LoVo (cell line): ENCODE measurements around the gene MT2A.

ENCODE experiments used
- DNase-seq: peaks from one replicate; pipeline ENCODE4 v3.0.0-alpha.2; 2016; ENCODE audit warnings: low spot score

MT2A gene

GRCh38 chr16:56600398-56600999 lies 7.9 kb upstream of the MT2A start:
- DNase-seq = peak; percentile 38

- DNase-seq = no peak
These were observed 7.1 kb upstream of the MT2A start for GRCh38 chr16:56601325-56601724.

GRCh38 chr16:56603589-56603988 lies 4.8 kb upstream of the MT2A start:
- no peak for DNase-seq

GRCh38 chr16:56604966-56605365 lies 3.4 kb upstream of the MT2A start:
- no peak for DNase-seq

- DNase-seq = no peak
These were observed 2.9 kb upstream of the MT2A start for GRCh38 chr16:56605475-56605874.

GRCh38 chr16:56606071-56606475 lies 2.3 kb upstream of the MT2A start:
- no peak for DNase-seq

GRCh38 chr16:56606476-56607108 lies 1.8 kb upstream of the MT2A start:
- no peak for DNase-seq

GRCh38 chr16:56607109-56607618 lies 1.2 kb upstream of the MT2A start:
- DNase-seq = no peak

- DNase-seq = no peak
These were observed 725 bp upstream of the MT2A start for GRCh38 chr16:56607675-56608042.

GRCh38 chr16:56608876-56609462 lies 585 bp downstream of the MT2A start:
- DNase-seq = no peak

- DNase-seq = no peak
These were observed 1.1 kb downstream of the MT2A start for GRCh38 chr16:56609463-56609921.

- DNase-seq = no peak
These were observed 1.7 kb downstream of the MT2A start for GRCh38 chr16:56610017-56610608.

GRCh38 chr16:56610609-56611111 lies 2.3 kb downstream of the MT2A start:
- no peak for DNase-seq

GRCh38 chr16:56611281-56611833 lies 3.0 kb downstream of the MT2A start:
- DNase-seq = no peak

GRCh38 chr16:56613706-56614105 lies 5.3 kb downstream of the MT2A start:
- DNase-seq = no peak

GRCh38 chr16:56614549-56614991 lies 6.2 kb downstream of the MT2A start:
- no peak for DNase-seq

GRCh38 chr16:56615353-56615752 lies 7.0 kb downstream of the MT2A start:
- no peak for DNase-seq

GRCh38 chr16:56616608-56617211 lies 8.3 kb downstream of the MT2A start:
- no peak for DNase-seq

- no peak for DNase-seq
These were observed 9.1 kb downstream of the MT2A start for GRCh38 chr16:56617212-56618085.

GRCh38 chr16:56618138-56618537 lies 9.8 kb downstream of the MT2A start:
- DNase-seq = no peak

- DNase-seq = no peak
These were observed 12.0 kb downstream of the MT2A start for GRCh38 chr16:56620339-56620897.
